HT-29 (cell line): ENCODE results near the gene HOXA7. TPM values are rescaled to one million over a fixed set of nuclear protein-coding genes. Genes with fewer than 3 reads are reported as not detected.

Experiments
- DNase-seq: peaks from one replicate; pipeline ENCODE4 v3.0.0-alpha.2; 2015; ENCODE audit warnings: low spot score
- total RNA-seq: library from RNA; depleted of rRNA; stranded (reverse); fragments of >200 nt; shearing (Covaris generic); gene quantifications from 2 replicates; pipeline ENCODE4 v1.2.3, GENCODE V29; 2014

The HOXA7 gene
- total RNA-seq, 1 experiment from 2014 or later = 10.7 TPM

DNA sequence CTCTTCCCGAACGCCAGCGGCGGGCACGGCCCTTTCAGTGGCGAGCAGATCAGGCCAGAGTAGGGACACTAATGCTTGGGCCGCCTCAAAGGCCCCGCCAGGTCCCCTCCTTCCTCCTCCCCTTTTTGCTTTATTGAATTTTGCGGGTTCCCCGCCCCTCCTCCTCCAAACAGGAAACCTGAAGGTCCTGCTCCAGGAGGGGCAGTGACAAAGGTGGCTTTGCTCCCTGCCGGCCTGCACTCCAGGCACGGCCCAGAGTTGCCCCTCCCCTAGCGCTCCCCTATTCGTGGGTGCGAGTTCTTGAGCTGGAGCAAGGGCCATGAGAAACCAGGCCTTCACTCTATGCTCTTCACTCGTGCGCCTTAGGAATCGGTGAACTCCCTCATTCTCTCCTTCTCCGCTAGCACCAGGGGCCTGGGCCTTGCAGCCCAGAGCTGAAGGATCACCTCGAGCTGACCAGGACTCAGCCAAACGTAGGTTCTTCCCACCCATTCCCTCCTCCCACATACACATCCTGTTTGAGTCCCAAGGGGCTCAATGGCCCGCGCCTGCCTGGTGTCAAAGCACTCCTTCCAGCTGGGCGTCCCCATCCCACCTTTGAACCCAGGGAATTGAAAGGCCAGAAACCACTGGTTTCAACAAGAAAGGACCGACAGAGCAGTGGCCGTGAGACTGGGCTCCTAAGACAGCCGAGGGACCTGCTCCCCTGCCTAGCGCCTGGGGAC, 8.3 kb downstream of the HOXA7 start:
- peak; percentile 97 for DNase-seq

GRCh38 chr7:27147199-27148030, 9.1 kb downstream of the HOXA7 start, which contains the start of gene HOXA6:
Gene HOXA6 (minus strand): TSS chr7:27147774. CDS start chr7:27147749, 25 bp downstream.
- peak; percentile 94 for DNase-seq

DNA sequence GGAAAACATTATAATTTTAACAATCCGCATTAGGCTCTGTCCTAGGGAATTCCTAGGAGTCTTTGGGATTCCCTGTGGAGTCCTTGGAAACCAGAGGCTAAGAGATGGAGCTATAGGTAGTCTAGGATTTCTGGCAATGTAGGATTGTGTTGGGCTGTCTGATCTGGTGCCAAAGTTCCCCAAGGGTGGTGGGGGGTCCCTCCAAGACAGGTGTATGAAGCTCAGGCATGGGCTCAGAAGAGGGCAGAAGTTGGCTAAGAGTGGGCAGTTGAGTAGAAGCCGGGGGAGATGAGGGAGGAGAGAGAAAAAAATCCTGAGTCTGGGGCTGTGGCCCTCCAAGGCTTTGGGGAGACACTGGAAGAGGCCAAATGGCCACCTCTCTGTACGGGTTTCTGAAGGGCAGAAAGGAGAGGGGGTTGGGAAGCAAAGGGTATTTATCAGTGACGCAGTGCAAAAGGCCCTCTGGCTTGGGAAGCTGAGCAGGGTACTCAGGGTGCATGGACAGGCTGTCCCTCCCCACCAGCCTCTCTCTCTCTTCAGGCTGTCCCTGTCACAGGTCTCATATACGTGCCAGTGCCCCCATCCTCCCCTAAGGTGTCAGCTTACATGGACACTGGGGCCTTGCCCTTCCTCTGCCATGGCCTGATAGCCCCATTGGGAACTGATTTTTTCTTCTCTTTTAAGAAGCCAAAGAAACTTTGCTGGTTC, 9.8 kb downstream of the HOXA7 start:
- peak; percentile 68 for DNase-seq

DNA sequence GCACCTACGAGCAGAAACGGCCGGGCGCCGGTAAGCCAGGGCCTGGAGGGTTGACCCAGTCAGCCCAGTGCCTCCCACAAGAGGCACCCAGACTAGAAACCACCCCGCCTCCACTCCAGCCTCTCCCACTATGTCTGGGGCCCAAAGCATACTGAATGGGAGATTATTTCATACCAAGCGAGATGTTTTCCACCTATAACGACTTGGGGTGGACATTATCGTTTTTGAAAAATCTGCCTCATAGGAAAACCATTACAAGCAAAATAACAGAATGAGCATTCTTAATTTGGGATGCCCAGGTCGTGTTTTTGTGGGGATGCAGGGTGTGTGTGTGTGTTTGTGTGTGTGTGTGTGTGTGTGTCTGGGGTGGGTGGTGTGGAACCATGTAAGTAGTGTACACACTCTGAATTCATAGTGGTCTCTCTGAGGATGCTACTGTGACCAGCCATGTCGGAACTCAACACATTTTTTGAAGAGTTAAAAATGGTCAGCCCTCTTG, 10.5 kb downstream of the HOXA7 start:
- no peak for DNase-seq

DNA sequence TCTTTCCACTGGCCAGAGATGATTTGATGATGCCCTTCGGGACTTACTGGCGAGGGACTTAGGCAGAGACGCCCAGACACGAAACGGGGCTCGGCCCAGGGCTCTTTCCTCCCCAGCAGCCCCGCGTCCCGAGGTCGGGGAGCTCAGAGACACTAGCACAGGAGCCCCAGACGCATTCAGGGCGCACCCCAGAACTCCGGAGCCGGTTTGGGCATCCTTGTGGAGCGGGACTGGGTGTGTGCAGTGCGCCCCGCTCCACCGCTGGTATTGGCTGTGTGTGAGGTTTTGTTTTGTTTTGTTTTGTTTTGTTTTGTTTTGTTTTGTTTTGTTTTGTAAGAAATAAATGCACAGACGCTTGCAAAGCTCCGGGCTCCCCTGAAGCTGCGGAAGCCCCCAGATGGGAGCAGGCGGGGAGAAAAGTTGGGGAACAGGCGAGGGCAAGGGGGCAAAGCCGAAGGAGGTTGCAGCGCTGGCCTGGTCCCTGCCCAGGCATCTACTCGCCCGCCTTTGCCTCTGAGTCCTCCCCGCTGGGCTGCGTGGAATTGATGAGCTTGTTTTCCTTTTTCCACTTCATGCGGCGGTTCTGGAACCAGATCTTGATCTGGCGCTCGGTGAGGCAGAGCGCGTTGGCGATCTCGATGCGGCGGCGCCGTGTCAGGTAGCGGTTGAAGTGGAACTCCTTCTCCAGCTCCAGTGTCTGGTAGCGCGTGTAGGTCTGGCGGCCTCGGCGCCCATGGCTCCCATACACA, 11.1 kb downstream of the HOXA7 start:
- no peak for DNase-seq

- no peak for DNase-seq
These were observed 11.7 kb downstream of the HOXA7 start for GRCh38 chr7:27144781-27145164.

DNA sequence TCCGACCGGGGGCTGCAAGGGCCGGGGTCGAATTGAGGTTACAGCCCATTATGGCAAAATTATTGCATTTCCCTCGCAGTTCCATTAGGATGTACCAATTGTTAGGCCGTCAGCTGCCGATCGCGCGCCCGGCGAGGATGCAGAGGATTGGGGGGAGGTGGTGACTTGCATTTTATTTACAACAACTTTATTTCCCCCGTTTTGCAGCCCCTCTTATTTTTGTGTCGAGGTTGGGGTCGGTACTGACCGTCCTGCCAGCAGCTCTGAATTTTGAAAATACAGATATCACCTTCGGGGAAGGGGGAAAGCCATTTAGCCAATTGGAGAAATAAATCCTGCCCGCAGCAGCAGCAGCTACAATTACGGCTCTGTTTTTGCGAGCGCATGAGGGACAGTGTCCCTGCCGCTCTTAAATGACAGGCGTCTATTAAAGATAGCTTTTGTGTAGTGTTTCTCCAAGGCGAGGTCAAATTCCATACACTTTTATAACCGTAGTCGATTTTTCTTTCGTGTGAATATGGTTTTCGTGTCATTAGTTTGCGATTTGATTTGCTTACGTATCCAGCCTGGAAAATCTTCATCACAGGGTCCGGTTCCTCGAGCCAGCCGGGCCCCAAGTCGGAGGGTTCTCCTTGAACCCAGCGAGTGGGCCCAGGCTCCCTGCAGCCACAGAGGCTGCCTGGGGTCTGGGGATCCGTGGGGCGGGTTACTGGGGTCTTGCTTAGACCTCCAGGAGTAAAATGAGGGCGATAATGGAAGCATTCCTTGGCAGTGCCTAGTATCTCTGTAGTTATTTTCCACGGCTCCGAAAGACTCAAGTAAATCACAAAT, 12.3 kb downstream of the HOXA7 start:
- DNase-seq = no peak

- DNase-seq = peak; percentile 86
These were observed 13.2 kb downstream of the HOXA7 start, which contains the start of gene HOXA5 for GRCh38 chr7:27143023-27143949. Gene HOXA5 (minus strand): TSS chr7:27143681. CDS start chr7:27143607, 74 bp downstream.

- DNase-seq = no peak
These were observed 13.9 kb downstream of the HOXA7 start for GRCh38 chr7:27142580-27143022.

GRCh38 chr7:27141923-27142579, 14.4 kb downstream of the HOXA7 start:
- no peak for DNase-seq

- no peak for DNase-seq
These were observed 15.1 kb downstream of the HOXA7 start for GRCh38 chr7:27141137-27141922.

- peak; percentile 90 for DNase-seq
These were observed 16.2 kb downstream of the HOXA7 start for GRCh38 chr7:27140126-27140857.

- no peak for DNase-seq
These were observed 16.9 kb downstream of the HOXA7 start for GRCh38 chr7:27139334-27140125.

DNA sequence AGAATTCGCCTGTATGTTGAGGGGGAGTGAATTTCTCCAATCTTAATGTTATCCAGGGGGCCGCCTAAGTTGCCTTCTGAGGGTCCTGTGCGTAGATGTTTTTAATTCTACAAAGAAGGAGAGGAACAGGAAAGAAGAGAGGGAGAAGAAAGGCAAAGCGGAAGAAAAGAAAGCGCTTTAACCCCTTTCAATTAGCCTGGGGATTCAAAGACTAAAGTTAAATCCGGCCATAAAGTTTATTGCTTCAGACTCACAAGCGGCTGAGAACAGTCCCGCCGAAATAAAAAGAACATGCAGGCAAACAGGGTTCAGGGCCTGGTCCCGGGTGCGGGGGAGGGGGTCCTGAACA, 17.5 kb downstream of the HOXA7 start:
- no peak for DNase-seq

DNA sequence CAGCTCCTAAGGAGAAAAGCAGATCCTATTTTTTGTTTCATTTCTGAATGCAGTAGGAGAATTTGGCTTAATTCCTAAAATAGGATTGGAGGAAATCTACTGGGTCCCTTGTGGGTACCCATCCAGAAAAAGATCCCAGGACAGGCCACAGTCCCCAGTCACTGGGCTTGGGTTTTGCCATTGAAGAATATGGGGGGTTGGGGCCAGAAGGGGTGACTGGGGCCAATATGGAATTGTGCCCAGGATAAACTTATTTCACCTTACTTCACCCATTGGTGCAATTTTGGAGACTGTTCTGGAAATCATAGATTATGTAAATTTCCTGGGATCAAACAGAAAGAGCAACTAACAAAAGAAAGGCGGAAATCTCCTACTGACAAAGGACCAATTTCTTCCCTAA, 18.0 kb downstream of the HOXA7 start:
- no peak for DNase-seq

DNA sequence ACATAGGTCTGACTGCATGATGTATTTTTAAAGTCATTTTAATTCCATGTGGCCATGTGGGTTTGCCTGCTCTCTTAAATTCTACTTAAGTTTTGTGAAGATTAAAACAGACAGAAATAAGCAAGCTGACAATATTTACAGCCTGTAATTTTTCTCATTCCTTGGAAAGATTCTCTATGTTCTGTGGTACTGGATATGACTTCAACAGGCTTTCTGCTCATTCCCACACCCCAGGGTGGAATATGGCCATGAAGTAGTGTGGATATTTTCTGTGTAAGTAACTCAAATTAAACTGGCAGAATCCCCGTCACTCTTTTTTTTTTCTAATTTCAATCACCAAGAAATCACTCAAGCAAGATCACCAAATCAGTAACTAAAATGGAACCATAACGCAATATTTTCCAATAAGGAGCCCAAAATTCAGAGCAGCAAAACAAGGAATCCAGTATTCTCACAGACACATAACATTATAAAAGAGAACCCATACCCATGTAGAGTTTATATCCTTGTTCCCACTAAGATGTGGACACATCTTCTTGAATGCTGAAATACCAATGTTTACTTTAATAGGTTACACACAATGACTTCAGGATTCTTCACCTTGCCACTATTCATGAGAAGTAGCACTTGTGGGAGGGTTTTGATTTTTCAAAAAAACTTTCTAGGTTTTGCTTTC, 18.7 kb downstream of the HOXA7 start:
- DNase-seq = peak; percentile 56
